Colon (tissue), 2 donors: ENCODE results near the gene SNTG2.

Experiments used
- FAIRE-seq: peaks from 2 replicates; lab custom pipeline; 2012; peaks lifted over from hg19 to GRCh38; lab: Jason Lieb, UNC
- donor health status: control.
- donor health status: control.

SNTG2 gene

DNA sequence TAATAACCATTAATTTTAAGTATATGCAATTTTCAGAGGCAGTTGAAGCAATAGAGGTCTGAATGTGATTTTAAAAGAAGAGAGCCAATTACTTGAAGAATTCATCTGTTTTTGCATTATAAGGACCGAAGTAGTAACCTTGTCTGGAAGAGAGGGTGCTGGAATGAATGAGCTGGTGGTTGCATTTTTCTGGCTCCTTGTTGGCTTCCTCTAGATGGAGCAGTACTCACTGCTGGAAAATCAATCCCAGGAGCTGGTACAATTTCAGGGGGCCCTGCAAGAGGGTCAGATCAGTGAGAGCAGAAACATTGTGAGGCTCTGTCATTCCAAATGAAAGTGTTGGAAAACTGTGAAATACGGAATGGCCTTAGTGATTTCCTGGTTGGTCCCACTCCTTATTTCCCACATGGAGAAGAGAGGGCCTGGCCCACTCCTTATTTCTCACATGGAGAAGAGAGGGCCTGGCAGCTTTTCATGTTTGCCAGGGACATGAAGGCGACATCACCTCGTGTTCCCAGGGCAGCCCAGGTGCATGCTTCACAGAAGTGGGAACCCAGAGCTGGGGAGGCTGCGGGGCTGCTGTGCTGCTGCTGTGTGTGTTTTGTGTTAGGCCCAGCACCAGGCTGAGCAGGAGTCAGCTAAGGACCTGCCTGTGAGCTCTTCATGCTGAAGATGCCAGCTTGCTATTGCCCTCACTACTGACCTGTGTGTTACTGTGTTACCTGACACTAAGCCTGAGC is 197.4 kb downstream of the SNTG2 start:
- no peak for FAIRE-seq

DNA sequence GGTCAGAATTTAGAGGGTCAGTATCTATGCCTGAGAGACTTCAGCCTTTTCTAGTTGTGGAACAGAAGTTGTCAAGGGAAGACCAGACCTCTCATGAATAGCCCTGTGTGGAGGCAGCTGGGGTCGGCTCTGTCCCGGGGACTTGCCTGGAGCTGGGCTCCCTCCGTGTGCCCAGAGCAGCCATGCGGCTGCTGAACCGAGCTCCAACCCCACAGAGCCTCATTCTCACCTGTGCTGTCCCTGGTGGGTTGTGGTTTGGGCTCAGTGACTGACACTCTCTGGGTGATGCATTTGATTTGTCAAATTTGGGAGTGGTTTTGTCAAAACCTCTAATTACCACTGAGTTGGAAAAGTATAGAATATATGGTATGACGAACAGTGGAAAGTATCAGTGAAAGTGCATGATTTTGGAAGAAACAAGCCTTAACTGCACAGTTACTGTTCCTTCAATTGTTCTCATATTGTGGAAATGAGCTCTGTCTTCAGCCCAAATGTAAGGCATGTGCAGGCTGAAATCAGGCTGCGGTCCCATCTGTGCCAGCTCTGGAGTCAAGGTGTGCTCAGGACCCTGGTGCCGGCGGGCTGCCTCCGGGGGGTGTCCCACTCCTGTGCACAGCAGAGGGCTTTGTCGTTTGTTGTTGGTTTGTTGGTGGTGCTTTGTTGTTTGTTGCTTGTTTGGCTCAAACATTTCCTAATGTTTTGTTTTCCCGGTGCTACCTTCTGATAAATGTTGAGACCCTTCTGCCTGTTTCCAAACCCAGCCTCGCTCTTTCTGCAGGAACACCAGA is 200.3 kb downstream of the SNTG2 start:
- FAIRE-seq, result no peak

DNA sequence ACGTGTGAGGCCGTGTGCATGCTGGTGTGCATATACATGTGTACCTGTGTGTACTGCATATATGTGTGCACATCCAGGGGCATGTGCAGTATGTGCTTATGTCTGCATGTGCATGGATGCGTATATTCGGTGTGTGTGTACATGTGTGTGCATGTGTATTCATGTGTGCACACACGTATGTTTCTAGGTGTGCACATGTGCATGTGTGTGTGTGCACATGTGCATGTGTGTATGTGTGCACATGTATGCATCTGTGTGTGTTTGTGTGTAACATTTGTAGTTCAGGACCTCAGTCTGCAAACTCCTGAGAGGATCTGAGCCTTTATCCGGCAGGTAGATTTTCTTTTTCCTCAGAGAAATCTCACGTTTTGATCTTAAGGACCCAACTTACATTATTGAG is 201.7 kb downstream of the SNTG2 start:
- no peak for FAIRE-seq

DNA sequence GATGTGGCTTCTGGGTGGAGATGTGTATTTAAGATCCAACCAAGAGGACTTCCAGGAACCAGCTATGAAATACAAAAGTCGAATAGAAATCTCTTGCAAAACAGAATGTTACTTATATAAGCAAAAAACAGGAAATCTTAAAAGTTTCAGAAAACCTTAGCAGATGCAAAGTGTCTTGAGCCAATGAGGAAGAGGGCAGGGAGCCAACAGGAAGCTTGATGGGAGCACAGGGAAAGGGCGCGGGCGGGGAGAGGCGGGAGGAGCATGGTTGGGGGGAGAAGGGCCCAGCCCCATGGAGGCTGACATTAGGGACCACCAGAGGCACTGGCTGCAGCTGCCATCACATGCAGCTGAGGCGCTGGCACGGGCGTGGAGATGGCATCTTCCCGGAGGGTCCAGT is 203.3 kb downstream of the SNTG2 start:
- FAIRE-seq, result no peak

DNA sequence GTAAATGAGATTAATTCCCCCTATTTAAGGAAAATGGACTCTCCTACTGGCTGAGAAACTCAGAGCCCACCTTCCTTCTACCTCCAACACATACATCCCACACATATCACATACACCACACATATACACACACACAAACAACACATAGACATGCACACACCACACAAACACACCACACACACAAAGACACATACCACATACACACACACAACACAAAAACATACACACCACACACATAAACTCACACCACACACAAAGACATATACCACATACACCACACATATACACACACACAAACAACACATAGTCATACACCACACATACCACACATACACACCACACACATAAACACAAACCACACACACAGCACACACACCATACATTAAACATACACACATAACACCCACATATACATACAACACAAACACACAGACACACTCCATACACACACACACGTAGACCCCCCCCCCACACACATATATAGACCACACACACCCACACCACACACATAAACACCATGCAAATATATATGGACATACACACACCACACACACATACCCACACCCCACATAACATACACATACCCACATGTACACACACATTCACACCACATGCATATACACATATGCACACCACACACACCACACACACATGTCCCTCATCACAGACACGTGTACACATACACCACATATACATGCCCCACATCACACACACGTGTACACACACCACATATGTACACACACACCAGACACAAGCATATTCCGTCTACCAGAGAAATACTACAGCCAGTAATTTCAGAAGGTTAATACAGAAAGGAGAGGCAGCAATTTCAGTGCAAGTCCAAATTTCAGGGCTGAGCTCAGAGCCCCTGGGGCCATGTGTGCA is 204.3 kb downstream of the SNTG2 start:
- no peak for FAIRE-seq

DNA sequence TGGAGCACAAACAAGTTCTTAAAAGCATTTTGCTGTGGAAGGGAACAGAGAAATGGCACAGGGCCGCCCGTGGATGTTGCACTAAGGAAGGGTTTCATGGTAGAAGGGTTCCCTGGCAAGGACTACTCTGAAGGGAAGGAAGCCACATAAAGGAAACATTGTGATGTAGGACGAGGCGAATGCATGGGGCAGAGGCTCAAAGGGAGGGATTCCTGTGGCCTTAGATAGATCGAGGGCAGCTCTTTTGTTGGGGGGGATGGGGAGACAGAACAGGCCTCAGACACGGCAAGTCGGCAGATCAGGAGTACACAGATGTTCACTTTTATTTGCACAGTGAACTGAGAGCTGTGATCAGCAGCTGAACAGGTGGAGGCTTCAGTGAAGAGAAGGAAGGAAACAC is 205.4 kb downstream of the SNTG2 start:
- FAIRE-seq, result no peak

DNA sequence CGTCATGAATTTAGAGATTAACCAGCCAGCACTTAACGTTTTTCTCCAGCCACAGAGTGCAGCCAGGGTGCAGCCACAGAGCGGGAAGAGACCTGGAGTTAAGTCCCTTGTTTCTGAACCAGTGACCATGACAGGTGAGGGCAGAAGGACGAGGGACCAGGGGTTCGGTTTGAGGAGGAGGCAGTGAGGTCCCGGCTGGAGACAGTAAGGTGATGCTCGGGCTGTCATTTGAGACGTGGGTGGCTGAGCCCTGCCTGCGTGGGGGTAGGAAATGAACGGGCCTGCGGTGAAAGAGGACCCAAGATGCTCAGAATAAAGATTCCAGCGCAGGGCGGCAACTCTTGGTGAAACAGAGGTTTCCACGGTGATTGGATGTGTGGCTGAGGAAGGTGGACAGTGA is 205.9 kb downstream of the SNTG2 start:
- FAIRE-seq, result no peak

DNA sequence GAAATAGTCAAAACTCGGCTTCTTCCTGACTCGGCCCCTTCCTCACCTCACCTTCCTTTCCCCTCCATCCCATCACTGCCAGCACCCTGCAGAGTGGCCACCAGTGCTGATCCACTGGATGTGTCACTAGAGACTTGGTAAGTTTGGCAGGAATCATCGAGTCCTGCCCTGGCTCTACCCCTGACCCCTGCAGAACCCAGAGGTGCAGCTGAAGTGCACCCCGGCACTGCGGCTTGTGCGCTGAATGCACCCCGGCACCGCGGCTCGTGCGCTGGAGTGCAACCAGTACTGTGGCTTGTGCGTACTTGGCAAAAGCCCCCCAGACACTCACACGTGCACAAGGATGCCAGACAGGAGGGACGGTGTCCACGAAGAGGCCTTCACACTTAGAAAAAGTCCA is 206.5 kb downstream of the SNTG2 start:
- FAIRE-seq, result no peak

DNA sequence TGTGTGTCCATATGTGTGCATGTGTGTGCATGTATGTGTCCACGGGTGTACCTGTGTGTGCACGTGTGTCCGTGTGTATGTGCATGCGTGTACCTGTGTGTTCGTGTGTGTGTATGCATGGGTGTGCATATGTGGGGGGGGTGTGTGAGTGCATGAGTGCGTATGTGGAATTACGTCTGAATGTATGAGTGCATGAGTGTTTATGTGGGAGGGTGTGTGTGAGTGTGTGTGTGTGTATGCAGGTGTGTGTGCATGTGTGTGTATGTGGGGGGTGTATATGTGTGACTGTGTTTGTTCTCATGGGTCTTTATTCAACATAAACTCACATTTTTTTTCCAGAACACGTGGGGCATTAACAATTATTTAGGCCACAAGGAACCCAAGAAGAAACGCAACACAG is 208.4 kb downstream of the SNTG2 start:
- no peak for FAIRE-seq

DNA sequence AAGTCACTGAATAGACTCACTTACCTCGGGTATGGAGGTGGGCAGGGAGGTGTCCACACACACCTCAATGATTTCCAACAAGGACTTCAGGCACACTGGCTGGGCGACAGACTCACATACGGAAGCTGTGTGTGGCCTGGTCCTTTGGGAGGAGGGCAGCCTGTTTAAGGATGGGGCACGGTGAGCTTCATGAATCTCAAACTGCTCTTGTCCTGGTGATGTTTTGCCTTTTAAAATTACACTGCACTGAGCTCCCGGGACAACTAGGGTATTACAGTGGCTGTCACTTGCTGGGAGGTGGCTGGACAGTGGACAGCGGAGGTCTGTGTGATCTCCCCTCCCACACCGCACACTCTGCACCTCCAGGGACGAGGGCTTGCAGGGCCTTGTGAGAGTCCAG is 211.6 kb downstream of the SNTG2 start:
- no peak for FAIRE-seq

DNA sequence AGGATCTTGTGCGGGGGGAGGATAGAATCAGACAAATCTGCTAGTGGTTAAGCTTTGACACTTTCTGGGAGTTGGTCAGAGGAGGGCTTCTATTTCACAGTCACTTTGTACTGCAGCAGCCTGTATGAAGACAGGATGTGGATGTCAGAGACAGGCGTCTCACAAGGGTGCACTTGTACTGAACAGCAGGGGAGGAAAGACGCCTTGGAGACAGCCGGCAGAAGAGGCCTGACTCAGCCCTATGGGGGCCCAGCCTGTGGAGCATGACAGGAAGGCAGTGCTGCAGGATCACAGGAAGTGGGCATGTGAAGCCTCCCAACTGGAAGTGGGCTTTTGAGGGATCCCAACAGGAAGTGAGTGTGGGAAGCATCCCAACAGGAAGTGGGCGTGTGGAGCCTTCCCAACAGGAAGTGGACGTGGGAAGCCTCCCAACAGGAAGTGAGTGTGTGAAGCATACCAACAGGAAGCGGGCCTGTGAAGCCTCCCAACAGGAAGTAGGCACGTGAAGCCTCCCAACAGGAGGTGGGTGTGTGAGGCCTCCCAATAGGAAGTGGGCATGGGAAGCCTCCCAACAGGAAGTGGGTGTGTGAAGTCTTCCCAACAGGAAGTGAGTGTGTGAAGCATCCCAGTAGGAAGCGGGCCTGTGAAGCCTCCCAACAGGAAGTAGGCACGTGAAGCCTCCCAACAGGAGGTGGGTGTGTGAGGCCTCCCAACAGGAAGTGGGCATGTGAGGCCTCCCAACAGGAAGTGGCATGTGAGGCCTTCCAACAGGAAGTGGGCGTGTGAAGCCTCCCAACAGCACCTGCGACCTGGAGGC is 212.3 kb downstream of the SNTG2 start:
- no peak for FAIRE-seq

DNA sequence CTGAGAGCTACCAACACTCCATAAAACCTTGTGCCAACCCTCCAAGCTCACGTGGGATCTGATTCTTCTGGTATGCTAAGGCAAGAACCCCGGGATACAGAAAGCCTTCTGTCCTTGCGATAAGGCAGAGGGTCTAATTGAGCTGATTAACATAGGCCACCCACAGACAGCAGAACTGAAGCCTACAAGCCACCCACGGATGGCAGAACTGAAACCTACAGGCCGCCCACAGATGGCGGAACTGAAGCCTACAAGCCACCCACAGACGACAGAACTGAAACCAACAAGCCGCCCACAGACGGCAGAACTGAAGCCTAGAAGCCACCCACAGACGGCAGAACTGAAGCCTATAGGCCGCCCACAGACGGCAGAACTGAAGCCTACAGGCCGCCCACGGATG is 216.3 kb downstream of the SNTG2 start:
- no peak for FAIRE-seq

DNA sequence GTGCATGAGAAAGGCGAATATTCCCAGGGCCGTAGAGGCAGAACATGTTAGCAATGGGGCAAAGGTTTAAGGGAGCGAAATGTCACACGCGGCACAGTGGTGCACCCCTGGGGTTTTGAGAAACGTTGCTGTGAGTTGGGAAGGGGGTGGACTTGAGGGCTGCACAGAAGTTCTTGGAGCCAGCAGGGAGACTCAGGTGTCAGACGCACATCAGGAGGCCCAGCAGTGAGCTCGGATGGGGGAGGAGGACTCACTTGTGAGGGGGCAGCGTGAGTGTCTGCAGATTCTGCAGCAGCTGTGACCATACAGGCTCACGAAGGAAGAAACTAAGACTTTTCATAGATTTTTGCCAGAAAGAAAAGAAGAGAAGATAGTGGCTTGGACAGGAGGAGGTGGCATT is 218.2 kb downstream of the SNTG2 start:
- FAIRE-seq, result no peak

DNA sequence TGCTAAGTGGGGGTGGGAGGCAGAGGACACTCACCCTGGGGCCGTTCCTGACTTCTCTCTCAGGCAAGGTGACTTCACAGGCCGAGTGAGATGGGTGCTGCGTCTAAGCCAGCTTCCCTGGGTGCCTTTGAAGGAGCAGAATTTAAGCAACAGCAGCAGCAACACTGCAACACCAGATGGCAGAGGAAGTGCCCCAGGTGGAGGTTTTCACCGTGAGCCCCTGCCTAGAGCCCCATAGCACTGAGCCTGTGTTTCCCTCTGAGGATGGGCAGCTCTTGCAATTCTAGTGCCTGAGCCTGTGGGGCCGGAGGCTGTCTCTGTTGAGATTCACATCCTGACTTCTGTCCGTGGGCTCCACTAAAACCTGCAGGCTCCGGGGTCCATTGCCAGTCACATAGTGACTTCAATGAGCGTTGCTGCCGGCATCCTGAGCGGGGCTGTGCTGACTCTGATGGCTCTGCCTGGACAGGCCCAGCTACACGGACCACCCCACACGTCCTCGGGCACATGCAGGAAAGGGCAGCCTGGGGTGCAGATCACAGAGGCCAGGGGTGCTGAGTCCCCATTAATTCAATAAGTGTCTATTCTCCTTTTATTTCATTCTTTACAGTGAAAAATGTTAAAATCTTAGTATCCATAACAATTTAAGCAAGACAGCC is 218.8 kb downstream of the SNTG2 start:
- no peak for FAIRE-seq

DNA sequence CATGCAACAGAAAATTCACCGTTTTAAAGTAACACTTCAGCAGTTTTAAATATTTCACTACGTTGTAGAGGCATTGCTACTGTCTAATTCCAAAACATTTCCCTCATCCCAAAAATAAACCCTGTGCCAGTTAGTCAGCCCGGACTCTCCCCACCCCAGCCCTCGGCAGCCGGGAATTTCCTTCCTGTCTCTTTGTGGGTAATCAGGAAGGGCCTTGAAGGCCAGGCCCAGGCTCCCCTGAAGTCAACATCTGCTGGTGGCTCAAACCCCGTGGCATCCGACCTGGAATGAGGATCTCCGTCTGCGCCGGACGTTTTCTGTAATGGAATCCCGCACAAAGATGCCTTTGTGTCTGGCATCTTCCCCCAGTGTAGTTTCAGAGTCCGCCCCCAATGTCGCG is 219.6 kb downstream of the SNTG2 start:
- FAIRE-seq, result no peak

DNA sequence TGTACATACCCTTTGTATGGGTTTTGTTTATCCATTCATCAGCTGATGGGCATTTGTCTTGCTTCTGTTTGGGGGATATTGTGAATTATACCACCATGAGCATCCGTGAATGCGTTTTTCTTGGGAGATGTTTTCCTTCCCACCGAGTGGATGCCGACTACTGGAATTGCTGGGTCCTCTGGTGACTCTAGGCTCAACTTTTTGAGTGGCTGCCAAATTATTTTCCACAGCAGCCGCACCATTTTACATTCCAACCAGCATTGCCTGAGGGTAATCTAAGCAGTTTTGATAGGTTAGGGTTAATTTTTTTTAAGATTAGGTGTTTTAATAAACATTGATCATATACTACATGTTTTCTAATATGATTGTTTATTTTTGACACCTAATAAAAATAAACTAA is 220.1 kb downstream of the SNTG2 start:
- FAIRE-seq, result no peak

DNA sequence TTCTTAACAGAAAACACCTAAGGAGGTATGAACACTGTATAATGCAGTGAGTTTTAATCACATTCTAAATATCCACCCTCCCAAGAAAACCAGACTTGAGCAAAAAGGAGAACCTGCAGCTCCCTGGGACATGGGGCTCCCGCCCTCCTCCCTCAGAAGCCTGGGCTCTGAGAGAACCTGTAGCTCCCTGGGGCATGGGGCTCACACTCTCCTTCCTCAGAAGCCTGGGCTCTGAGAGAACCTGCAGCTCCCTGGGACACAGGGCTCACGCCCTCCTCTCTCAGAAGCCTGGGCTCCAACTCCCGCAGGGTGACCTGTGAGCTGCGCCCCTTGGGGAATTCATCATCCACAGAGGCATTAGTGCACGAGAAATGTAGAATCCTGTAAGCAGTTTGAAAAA is 222.9 kb downstream of the SNTG2 start:
- FAIRE-seq, result no peak

DNA sequence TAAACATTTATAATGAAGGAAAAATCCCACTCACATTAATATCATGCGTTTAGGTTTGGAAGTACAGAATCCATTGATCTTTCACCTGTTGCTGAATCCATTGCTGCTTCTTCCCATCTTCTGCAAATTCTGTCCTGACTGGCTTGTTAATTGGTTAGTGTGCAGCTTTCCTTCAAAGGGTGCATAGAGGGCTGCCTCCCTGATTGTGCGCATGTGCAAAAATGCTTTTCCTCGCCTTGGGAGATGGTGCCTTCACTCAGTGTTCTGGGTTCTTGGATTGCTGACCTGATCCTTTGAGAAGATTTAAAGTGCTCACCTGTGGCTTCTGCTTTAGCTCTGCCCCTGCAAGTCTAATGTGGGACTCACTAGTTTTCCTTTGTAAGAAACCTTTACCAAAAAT is 231.2 kb downstream of the SNTG2 start:
- FAIRE-seq, result no peak

DNA sequence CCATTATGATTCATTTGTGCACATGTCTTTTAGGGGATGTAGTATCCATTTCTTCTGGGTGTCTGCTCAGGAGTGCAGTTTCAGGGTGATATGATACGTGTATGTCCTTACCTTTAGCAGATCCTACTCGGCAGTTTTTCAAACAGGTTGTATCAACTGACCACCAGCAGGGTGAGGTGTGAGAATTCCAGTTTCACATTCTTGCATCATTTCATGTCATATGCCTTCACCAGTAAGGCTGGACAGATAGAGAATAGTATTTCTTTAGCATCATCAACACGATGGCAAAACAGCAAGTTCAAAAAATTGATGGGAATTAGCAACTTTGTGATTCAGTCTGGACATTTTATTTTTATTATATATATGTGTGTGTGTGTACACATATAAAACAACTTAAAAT is 232.7 kb downstream of the SNTG2 start:
- FAIRE-seq, result no peak

DNA sequence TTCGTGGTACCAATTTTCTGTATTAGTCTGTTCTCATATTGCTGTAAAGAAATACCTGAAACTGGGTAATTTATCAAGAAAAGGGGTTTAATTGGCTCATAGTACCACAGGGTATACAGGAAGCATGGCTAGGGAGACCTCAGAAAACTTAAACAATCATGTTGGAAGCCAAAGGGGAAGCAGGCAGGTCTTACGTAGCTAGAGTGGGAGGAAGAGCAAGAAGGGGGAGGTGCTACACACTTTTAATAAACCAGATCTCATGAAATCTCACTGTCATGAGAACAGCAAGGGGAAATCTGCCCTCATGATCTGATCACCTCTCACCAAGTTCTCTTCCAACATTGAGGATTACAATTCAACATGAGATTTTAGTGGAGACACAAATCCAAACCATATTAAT is 235.8 kb downstream of the SNTG2 start:
- FAIRE-seq, result no peak

DNA sequence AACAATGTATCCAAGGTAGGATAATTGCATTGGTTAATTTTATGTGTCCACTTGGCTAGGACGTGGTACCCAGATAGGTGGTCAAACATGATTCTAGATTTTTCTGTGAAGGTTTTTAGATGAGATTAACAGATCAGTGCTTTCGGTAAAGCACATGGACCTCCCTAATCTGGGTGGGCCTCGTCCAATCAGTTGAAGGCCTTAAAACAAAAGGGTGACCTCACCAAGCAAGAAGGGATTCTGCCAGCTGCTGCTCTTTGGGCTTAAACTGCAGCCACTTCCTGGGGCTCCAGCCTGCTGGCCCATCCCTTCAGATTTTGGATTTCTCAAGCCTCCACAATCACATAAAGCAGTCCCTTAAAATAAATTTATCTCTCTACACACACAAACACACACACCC is 236.5 kb downstream of the SNTG2 start:
- FAIRE-seq, result no peak

DNA sequence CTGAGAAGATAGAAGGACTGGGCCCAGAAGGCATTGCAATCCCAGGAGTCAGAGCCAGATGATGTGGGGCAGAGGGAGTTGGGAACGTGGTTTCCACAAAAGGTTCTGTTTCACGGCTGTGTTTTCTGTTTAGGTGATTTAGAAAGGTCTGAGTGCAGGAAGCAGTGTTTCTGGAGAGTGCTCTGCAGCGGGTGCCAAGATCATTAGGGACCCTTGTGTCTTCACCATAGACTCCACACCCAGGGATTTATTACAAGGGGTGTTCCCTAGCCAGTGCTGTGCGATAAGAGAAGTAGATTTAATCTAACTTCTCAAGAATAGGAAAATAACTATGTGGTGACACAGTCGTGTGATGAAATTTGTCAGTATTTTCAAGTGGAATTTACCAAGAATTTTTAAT is 241.5 kb downstream of the SNTG2 start:
- no peak for FAIRE-seq
